SK-N-SH (cell line): ENCODE data around the gene ACSS1. TPM values are rescaled to one million over a fixed set of nuclear protein-coding genes. Genes with fewer than 3 reads are reported as not detected.

Experiments
- CTCF ChIA-PET: fragments of 300-600, 350-600 bp; formaldehyde crosslinking; extraction: SDS; loops from one replicate; lab custom pipeline; 2021; lab: Yijun Ruan, JAX
- POLR2A ChIA-PET: fragments of 350-600 bp; sonication (Branson Sonifier 250); formaldehyde crosslinking; extraction: SDS; loops from one replicate; lab custom pipeline; 2020; ENCODE audit warnings: antibody characterized with exemption, inconsistent platforms; lab: Yijun Ruan, JAX
- DNase-seq: peaks from one replicate; pipeline ENCODE4 v3.0.0; 2012
- H2AFZ ChIP-seq: fragments of 200-600 bp; sonication (generic); 2 replicates; pipeline ENCODE4 v1.8.1; 2016; ENCODE audit warnings: antibody characterized with exemption, mild to moderate bottlenecking, low read depth
- H3F3A ChIP-seq: fragments of 200-600 bp; sonication (generic); replicated peaks from 2 replicates; pipeline ENCODE3; 2016; ENCODE audit warnings: antibody characterized with exemption, mild to moderate bottlenecking; ENCODE audit not compliant: insufficient read depth
- H3K27ac ChIP-seq, 2 experiments: fragments of 200-500 bp in 1 of 2; fragments of 200-600 bp in 1 of 2; sonication (Bioruptor generic) in 1 of 2; sonication (generic), shearing (Covaris generic) in 1 of 2; 2 replicates each; pipeline versions ENCODE4 v1.5.1 to v1.6.1; 2014 to 2016; ENCODE audit warnings: low read depth in 2 of 2, inconsistent platforms in 1 of 2, low read length in 1 of 2, mild to moderate bottlenecking in 1 of 2, mixed read lengths in 1 of 2
- H3K27me3 ChIP-seq: fragments of 200-600 bp; sonication (generic), shearing (Covaris generic); 2 replicates; pipeline ENCODE4 v1.6.1; 2016; ENCODE audit warnings: mixed run types; ENCODE audit not compliant: insufficient read depth
- H3K36me3 ChIP-seq, 2 experiments: fragments of 200-500 bp in 1 of 2; fragments of 200-600 bp in 1 of 2; sonication (Bioruptor generic) in 1 of 2; sonication (generic) in 1 of 2; replicated peaks in 1 of 2; 2 replicates each; pipeline versions ENCODE3 to v1.5.1; 2014 to 2016; ENCODE audit warnings: low read length in 1 of 2, mild to moderate bottlenecking in 1 of 2; ENCODE audit not compliant: insufficient read depth in 2 of 2, control insufficient read depth in 1 of 2
- H3K4me1 ChIP-seq, 2 experiments: fragments of 200-500 bp in 1 of 2; fragments of 200-600 bp in 1 of 2; sonication (Bioruptor generic) in 1 of 2; sonication (generic), shearing (Covaris generic) in 1 of 2; 2 replicates each; pipeline versions ENCODE4 v1.5.1 to v1.6.1; 2014 to 2016; ENCODE audit warnings: low read depth in 1 of 2, low read length in 1 of 2, mixed run types in 1 of 2; ENCODE audit not compliant: insufficient read depth in 2 of 2, control insufficient read depth in 1 of 2
- H3K4me2 ChIP-seq: fragments of 200-600 bp; sonication (generic), shearing (Covaris generic); 2 replicates; pipeline ENCODE4 v1.6.1; 2017; ENCODE audit warnings: mixed run types
- H3K4me3 ChIP-seq, 2 experiments: fragments of 200-500 bp in 1 of 2; fragments of 200-600 bp in 1 of 2; sonication (Bioruptor generic) in 1 of 2; sonication (generic), shearing (Covaris generic) in 1 of 2; 2 replicates each; pipeline versions ENCODE4 v1.5.1 to v1.8.1; 2014 to 2016; ENCODE audit warnings: low read depth in 2 of 2, inconsistent platforms in 1 of 2, low read length in 1 of 2, mild to moderate bottlenecking in 1 of 2, mixed read lengths in 1 of 2, moderate library complexity in 1 of 2
- H3K79me2 ChIP-seq: fragments of 200-600 bp; sonication (generic); 2 replicates; pipeline ENCODE4 v1.8.1; 2017; ENCODE audit warnings: mild to moderate bottlenecking; ENCODE audit not compliant: insufficient read depth
- H3K9ac ChIP-seq: fragments of 200-600 bp; sonication (generic); 2 replicates; pipeline ENCODE4 v1.6.1; 2017; ENCODE audit warnings: mixed run types
- H3K9me2 ChIP-seq: fragments of 200-600 bp; sonication (generic); 2 replicates; pipeline ENCODE4 v1.6.1; 2017; ENCODE audit warnings: mixed run types
- H3K9me3 ChIP-seq: fragments of 200-600 bp; sonication (generic); 2 replicates; pipeline ENCODE4 v1.6.1; 2017; ENCODE audit warnings: mixed run types, mild to moderate bottlenecking, moderate library complexity
- H4K20me1 ChIP-seq: fragments of 200-600 bp; sonication (generic); 2 replicates; pipeline ENCODE4 v1.6.1; 2017; ENCODE audit warnings: mild to moderate bottlenecking, mixed run types; ENCODE audit not compliant: insufficient read depth
- CTCF ChIP-seq: fragments of 200-600 bp; sonication (generic); IDR thresholded peaks from 2 replicates; pipeline ENCODE4 v1.6.1; 2017; ENCODE audit warnings: antibody characterized with exemption, mild to moderate bottlenecking, moderate library complexity
- EP300 ChIP-seq, 2 experiments: IDR thresholded peaks; 2 replicates each; pipeline versions ENCODE4 v1.4.0 to v1.6.1; 2012; ENCODE audit warnings: borderline replicate concordance in 1 of 2, low read depth in 1 of 2, low read length in 1 of 2
- FOSL2 ChIP-seq: IDR thresholded peaks from 2 replicates; pipeline ENCODE4 v1.4.0; 2012; ENCODE audit warnings: low read depth, mild to moderate bottlenecking, moderate library complexity, borderline replicate concordance
- IRF3 ChIP-seq: fragments of 150-350 bp; IDR thresholded peaks from 2 replicates; pipeline ENCODE4 v1.6.1; 2016; ENCODE audit warnings: mild to moderate bottlenecking, low read depth, low read length
- NFIC ChIP-seq: IDR thresholded peaks from 2 replicates; pipeline ENCODE4 v1.4.0; 2012; ENCODE audit warnings: borderline replicate concordance
- NRF1 ChIP-seq: IDR thresholded peaks from 2 replicates; pipeline ENCODE4 v1.6.1; 2012; ENCODE audit warnings: low read depth, mild to moderate bottlenecking, low read length
- POLR2AphosphoS5 ChIP-seq: IDR thresholded peaks from 2 replicates; pipeline ENCODE4 v1.6.1; 2012; ENCODE audit warnings: low read depth, low read length
- RAD21 ChIP-seq: IDR thresholded peaks from 2 replicates; pipeline ENCODE4 v1.6.1; 2012; ENCODE audit warnings: mild to moderate bottlenecking, low read length
- REST ChIP-seq: IDR thresholded peaks from 2 replicates; pipeline ENCODE4 v1.6.1; 2012; ENCODE audit warnings: mild to moderate bottlenecking, low read depth, low read length, moderate library complexity
- RFX5 ChIP-seq: IDR thresholded peaks from 2 replicates; pipeline ENCODE4 v1.6.1; 2012; ENCODE audit warnings: mild to moderate bottlenecking, improper control_type of control experiment, low read length
- RXRA ChIP-seq: IDR thresholded peaks from 2 replicates; pipeline ENCODE4 v1.4.0; 2012; ENCODE audit warnings: low read depth, mild to moderate bottlenecking, borderline replicate concordance
- SIN3A ChIP-seq: IDR thresholded peaks from 2 replicates; pipeline ENCODE4 v1.6.1; 2012; ENCODE audit warnings: low read depth, mild to moderate bottlenecking, low read length, moderate library complexity, borderline replicate concordance
- ZBTB33 ChIP-seq: IDR thresholded peaks from 2 replicates; pipeline ENCODE4 v1.4.0; 2012; ENCODE audit warnings: low read depth, borderline replicate concordance
- WGBS: methylation state at CpG from one replicate; pipeline ENCODE4 v1.1.6; 2017; ENCODE audit warnings: low lambda C conversion rate; 5-methylcytosine and 5-hydroxymethylcytosine counted together
- polyA plus RNA-seq, 3 experiments: library from polyadenylated mRNA; depleted of rRNA; stranded (reverse); fragments of >200 nt; gene quantifications; 2 replicates each; pipeline ENCODE4 v1.2.3, GENCODE V29; 2012
- small RNA-seq, 7 experiments: library from RNA; depleted of rRNA; stranded (forward); fragments of <200 nt; gene quantifications; one replicate each; pipeline ENCODE3, GENCODE V24; 2012

Gene ACSS1
- polyA plus RNA-seq, 1 of the 3 experiments (the other 2 are of a cell fraction), result 2.0 TPM

- Histone ChIP-seq H3K27ac (no peak overlapping the region; a peak in 1 of 4 replicates), H3K4me1 (no peaks in the 10 kb centered on the region; a peak in 1 of 4 replicates), H3K9me3 (no peaks in the 10 kb centered on the region), H3F3A (no peaks in the 10 kb centered on the region), H3K27me3 (no peaks in the 10 kb centered on the region), H3K36me3 (peaks cover 2 to 38% of the 10 kb centered on the region in 2 experiments), H2AFZ (no peak overlapping the region), H3K9ac (no peak overlapping the region), H3K9me2 (no peaks in the 10 kb centered on the region), H4K20me1 (no peaks in the 10 kb centered on the region), H3K79me2 (no peaks in the 10 kb centered on the region), H3K4me2 (no peak overlapping the region), H3K4me3 (no peak overlapping the region)
- ChIA-PET POLR2A (no interaction called here), CTCF (no interaction called here)
- DNase-seq, result no peak
- 95% methylated on average over 11 of the region's 18 CpGs for WGBS
- TF ChIP-seq REST, result no peak
- no peak for TF ChIP-seq IRF3
- no peak for TF ChIP-seq CTCF
- TF ChIP-seq NFIC, result no peak
- TF ChIP-seq EP300 (IDR thresholded peaks at IDR 0.05; ENCODE audit: borderline replicate concordance in 1 of 2, low read depth in 1 of 2, low read length in 1 of 2), result no peak
- TF ChIP-seq SIN3A, result no peak
- TF ChIP-seq RFX5, result no peak
- no peak for TF ChIP-seq FOSL2
- TF ChIP-seq NRF1, result no peak
- no peak for TF ChIP-seq POLR2AphosphoS5
- TF ChIP-seq ZBTB33, result no peak
- no peak for TF ChIP-seq RAD21
- TF ChIP-seq RXRA, result no peak
Measured at GRCh38 chr20:24957326-24958016, 100.5 kb downstream of the ACSS1 start.

Small RNA genes lying within 50 kb of the gene (small RNA-seq; reads per million reads assigned to genes)
- 0 reads per million in 7 experiments for gene RNU6-1257P

Other genes starting within 250 kb of the ACSS1 start
- gene CST7, start 108.9 kb downstream of the ACSS1 start, polyA plus RNA-seq (2012; rRNA removed), result 0.07 and 0.08 TPM in 2 replicates
- 107 and 115 TPM in 2 replicates for gene APMAP, start 65.4 kb downstream of the ACSS1 start, polyA plus RNA-seq (2012; rRNA removed)
- not detected in 2 replicates for gene VSX1, start 24.0 kb upstream of the ACSS1 start, polyA plus RNA-seq (2012; rRNA removed)
- 76.1 and 78.2 TPM in 2 replicates for gene ENTPD6, start 137.6 kb upstream of the ACSS1 start, polyA plus RNA-seq (2012; rRNA removed)
- gene PYGB, start 189.9 kb upstream of the ACSS1 start, polyA plus RNA-seq (2012; rRNA removed), result 32.2 and 35.8 TPM in 2 replicates